Ishikawa (cell line): ENCODE results near the gene PLEKHA6.

Experiments
- EGR1 ChIP-seq: IDR thresholded peaks from 2 replicates; pipeline ENCODE4 v1.6.1; 2012
- EP300 ChIP-seq: IDR thresholded peaks from 2 replicates; pipeline ENCODE4 v1.6.1; 2012; ENCODE audit warnings: borderline replicate concordance
- MAX ChIP-seq: IDR thresholded peaks from 2 replicates; pipeline ENCODE4 v1.6.1; 2012
- RAD21 ChIP-seq: IDR thresholded peaks from 2 replicates; pipeline ENCODE4 v1.6.1; 2012; ENCODE audit warnings: low read depth
- REST ChIP-seq: IDR thresholded peaks from 2 replicates; pipeline ENCODE4 v1.6.1; 2012; ENCODE audit warnings: low read depth, mild to moderate bottlenecking
- TEAD4 ChIP-seq: IDR thresholded peaks from 2 replicates; pipeline ENCODE4 v1.6.1; 2012
- YY1 ChIP-seq: IDR thresholded peaks from 2 replicates; pipeline ENCODE4 v1.6.1; 2012; ENCODE audit warnings: low read depth

- TF ChIP-seq TEAD4 (no peak), EGR1 (no peak), YY1 (no peak), MAX (0 out of 2 replicates have a peak, but pooled peaks have one; percentile 20), REST (no peak), RAD21 (peak; percentile 68), EP300 (no peak)
These were observed 152.6 kb downstream of the PLEKHA6 start for GRCh38 chr1:204207136-204207616.
